GM12873 (cell line): ENCODE data around the gene PPP5C.

ENCODE experiments used
- CTCF ChIP-seq: IDR thresholded peaks from 2 replicates; pipeline ENCODE4 v1.5.1; 2012; ENCODE audit warnings: low read depth, mild to moderate bottlenecking, moderate library complexity, low read length, control low read depth; ENCODE audit not compliant: insufficient read depth; ENCODE audit errors: missing control alignments

PPP5C gene

GRCh38 chr19:46385636-46386035, 38.7 kb downstream of the PPP5C start:
- TF ChIP-seq CTCF = no peak

GRCh38 chr19:46386151-46386550, 39.3 kb downstream of the PPP5C start:
- TF ChIP-seq CTCF = no peak

- no peak for TF ChIP-seq CTCF
These were observed 40.3 kb downstream of the PPP5C start for GRCh38 chr19:46386996-46387712.

GRCh38 chr19:46387713-46388130, 40.8 kb downstream of the PPP5C start:
- TF ChIP-seq CTCF = no peak

- TF ChIP-seq CTCF = no peak
These were observed 41.6 kb downstream of the PPP5C start for GRCh38 chr19:46388311-46389095.

GRCh38 chr19:46390121-46390858, 43.4 kb downstream of the PPP5C start:
- no peak for TF ChIP-seq CTCF

- TF ChIP-seq CTCF = no peak
These were observed 44.0 kb downstream of the PPP5C start for GRCh38 chr19:46390866-46391265.
